ENCODE data around the gene GPR35.

DNA sequence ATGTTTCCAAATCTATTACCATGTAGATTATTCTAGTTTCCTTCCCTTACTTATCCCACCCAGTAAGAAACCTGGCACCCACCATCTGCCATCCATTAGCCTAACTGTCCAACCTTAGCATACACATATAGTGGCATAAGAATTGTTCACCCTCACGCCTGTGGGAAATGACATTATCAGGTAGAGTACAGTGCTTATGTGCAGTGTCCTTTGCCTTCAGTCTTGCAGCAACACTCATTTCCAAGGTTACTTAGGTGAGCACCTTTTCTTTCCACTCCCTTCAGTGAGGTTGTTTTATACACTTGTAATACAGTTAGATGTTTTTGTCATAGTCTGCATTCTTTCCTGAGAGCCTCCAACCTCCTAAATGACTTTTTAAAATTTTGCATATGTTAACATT lies 39.3 kb downstream of the GPR35 start:
- no peak for TF ChIP-seq POLR2A (IDR thresholded peaks at IDR 0.05)
- TF ChIP-seq, protein P1, sequence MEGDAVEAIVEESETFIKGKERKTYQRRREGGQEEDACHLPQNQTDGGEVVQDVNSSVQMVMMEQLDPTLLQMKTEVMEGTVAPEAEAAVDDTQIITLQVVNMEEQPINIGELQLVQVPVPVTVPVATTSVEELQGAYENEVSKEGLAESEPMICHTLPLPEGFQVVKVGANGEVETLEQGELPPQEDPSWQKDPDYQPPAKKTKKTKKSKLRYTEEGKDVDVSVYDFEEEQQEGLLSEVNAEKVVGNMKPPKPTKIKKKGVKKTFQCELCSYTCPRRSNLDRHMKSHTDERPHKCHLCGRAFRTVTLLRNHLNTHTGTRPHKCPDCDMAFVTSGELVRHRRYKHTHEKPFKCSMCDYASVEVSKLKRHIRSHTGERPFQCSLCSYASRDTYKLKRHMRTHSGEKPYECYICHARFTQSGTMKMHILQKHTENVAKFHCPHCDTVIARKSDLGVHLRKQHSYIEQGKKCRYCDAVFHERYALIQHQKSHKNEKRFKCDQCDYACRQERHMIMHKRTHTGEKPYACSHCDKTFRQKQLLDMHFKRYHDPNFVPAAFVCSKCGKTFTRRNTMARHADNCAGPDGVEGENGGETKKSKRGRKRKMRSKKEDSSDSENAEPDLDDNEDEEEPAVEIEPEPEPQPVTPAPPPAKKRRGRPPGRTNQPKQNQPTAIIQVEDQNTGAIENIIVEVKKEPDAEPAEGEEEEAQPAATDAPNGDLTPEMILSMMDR (IDR thresholded peaks at IDR 0.05): no peak

Measured in Peyer's patch (tissue), 4 donors.